Activated CD4-positive, alpha-beta T cell treated with anti-CD3 and anti-CD28 coated beads, Interleukin-2, amount 10 ng/mL, durations not matched to agents 7 days and 5 days (primary cell): ENCODE data around the gene LRRC41. TPM values are rescaled to one million over a fixed set of nuclear protein-coding genes. Genes with fewer than 3 reads are reported as not detected.

Experiments used
- CTCF ChIA-PET: fragments of 350-600 bp; sonication (Branson Sonifier 250); formaldehyde crosslinking; loops from one replicate; lab custom pipeline; 2021; ENCODE audit warnings: antibody characterized with exemption; lab: Charles Lee
- POLR2A ChIA-PET: fragments of 350-600 bp; sonication (Branson Sonifier 250); formaldehyde crosslinking; loops from one replicate; lab custom pipeline; 2021; ENCODE audit warnings: antibody characterized with exemption; lab: Charles Lee
- DNase-seq: peaks from one replicate; pipeline ENCODE4 v3.0.0-alpha.2; 2020
- H3K27ac Mint-ChIP-seq: one replicate; pipeline ENCODE4 v1.8.0; 2021; ENCODE audit warnings: mild to moderate bottlenecking, moderate library complexity, mixed read lengths
- H3K27me3 Mint-ChIP-seq: one replicate; pipeline ENCODE4 v1.8.0; 2021; ENCODE audit warnings: mixed read lengths
- H3K36me3 Mint-ChIP-seq: one replicate; pipeline ENCODE4 v1.8.0; 2021; ENCODE audit warnings: low read depth, mixed read lengths
- H3K4me1 Mint-ChIP-seq: one replicate; pipeline ENCODE4 v1.8.0; 2021; ENCODE audit warnings: mixed read lengths
- H3K4me3 Mint-ChIP-seq: one replicate; pipeline ENCODE4 v1.8.0; 2021; ENCODE audit warnings: mild to moderate bottlenecking, moderate library complexity, mixed read lengths
- H3K9me3 Mint-ChIP-seq: one replicate; pipeline ENCODE4 v1.8.0; 2021; ENCODE audit warnings: mixed read lengths
- total RNA-seq, 2 experiments: library from RNA; stranded (reverse); gene quantifications; one replicate each; pipeline ENCODE4 v1.2.3, GENCODE V29; 2021

LRRC41 gene
- total RNA-seq, 2 experiments from 2014 or later = 37.1 to 40.6 TPM

- POLR2A ChIA-PET = no interaction called here
- no peaks in the 10 kb centered on the region for H3K9me3 Mint-ChIP-seq
- peaks cover 25% of the 10 kb centered on the region for H3K4me1 Mint-ChIP-seq
These were observed 2.6 kb downstream of the LRRC41 start for GRCh38 chr1:46300673-46301405.

GRCh38 chr1:46298387-46298786 is 5.0 kb downstream of the LRRC41 start:
- Mint-ChIP-seq H3K36me3 (peaks cover 29% of the 10 kb centered on the region), H3K9me3 (no peaks in the 10 kb centered on the region), H3K4me1 (peaks cover 16% of the 10 kb centered on the region), H3K27me3 (no peaks in the 10 kb centered on the region), H3K27ac (no peak overlapping the region), H3K4me3 (no peak overlapping the region)
- CTCF ChIA-PET = interaction anchor here (1.2 to 2.0 kb wide), 2 partner anchors 13 to 21 kb away, joined by 3 to 10 read pairs; no protein-coding TSS in a partner anchor
- DNase-seq = no peak
- POLR2A ChIA-PET = interaction anchor here (0.6 kb wide), 1 partner anchor 61 kb away, joined by 3 read pairs; no protein-coding TSS in a partner anchor

More at GRCh38 chr1:46300673-46301405, 2.6 kb downstream of the LRRC41 start:
- Mint-ChIP-seq H3K27ac (peak overlapping the region; percentile 99), H3K4me3 (peak overlapping the region; percentile 97), H3K27me3 (no peaks in the 10 kb centered on the region), H3K36me3 (peaks cover 25% of the 10 kb centered on the region)
- no peak for DNase-seq
- CTCF ChIA-PET = interaction anchor here (0.6 to 2.0 kb wide), 4 partner anchors 13 to 52 kb away, joined by 3 to 6 read pairs (median 3); partner anchors contain the start of gene NSUN4

- ChIA-PET CTCF (interaction anchor here (0.8 to 1.7 kb wide), 4 partner anchors 8 to 52 kb away, joined by 4 to 5 read pairs (median 4); no protein-coding TSS in a partner anchor), POLR2A (no interaction called here)
- no peaks in the 10 kb centered on the region for H3K9me3 Mint-ChIP-seq
- DNase-seq = no peak
- H3K4me3 Mint-ChIP-seq = no peak overlapping the region
- peaks cover 3% of the 10 kb centered on the region for H3K4me1 Mint-ChIP-seq
- H3K36me3 Mint-ChIP-seq = peaks cover 26% of the 10 kb centered on the region
- H3K27ac Mint-ChIP-seq = no peak overlapping the region
- no peaks in the 10 kb centered on the region for H3K27me3 Mint-ChIP-seq
These were observed 8.1 kb downstream of the LRRC41 start for GRCh38 chr1:46295306-46295705.

GRCh38 chr1:46289976-46290375 is 13.4 kb downstream of the LRRC41 start:
- peaks cover 27% of the 10 kb centered on the region for H3K4me1 Mint-ChIP-seq
- H3K9me3 Mint-ChIP-seq = no peaks in the 10 kb centered on the region
- DNase-seq = no peak
- ChIA-PET POLR2A (no interaction called here), CTCF (interaction anchor here (0.6 to 2.1 kb wide), 4 partner anchors 9 to 707 kb away, joined by 3 to 6 read pairs (median 3); no protein-coding TSS in a partner anchor)
- no peaks in the 10 kb centered on the region for H3K27me3 Mint-ChIP-seq
- no peak overlapping the region for H3K4me3 Mint-ChIP-seq
- H3K36me3 Mint-ChIP-seq = peaks cover 21% of the 10 kb centered on the region
- H3K27ac Mint-ChIP-seq = no peak overlapping the region

- H3K9me3 Mint-ChIP-seq = no peaks in the 10 kb centered on the region
- no peak overlapping the region for H3K27ac Mint-ChIP-seq
- peaks cover 24% of the 10 kb centered on the region for H3K36me3 Mint-ChIP-seq
- no peaks in the 10 kb centered on the region for H3K27me3 Mint-ChIP-seq
- ChIA-PET CTCF (interaction anchor here (1.1 to 2.3 kb wide), 2 partner anchors 12 to 15 kb away, joined by 3 to 6 read pairs; no protein-coding TSS in a partner anchor), POLR2A (no interaction called here)
- no peak overlapping the region for H3K4me3 Mint-ChIP-seq
- DNase-seq = no peak
- peaks cover 31% of the 10 kb centered on the region for H3K4me1 Mint-ChIP-seq
These were observed 14.3 kb downstream of the LRRC41 start for GRCh38 chr1:46289134-46289494.

- POLR2A ChIA-PET = interaction anchor here (0.7 kb wide), 1 partner anchor 15 kb away, joined by 3 read pairs; the partner anchor contains the start of gene UQCRH
- H3K9me3 Mint-ChIP-seq = no peaks in the 10 kb centered on the region
- CTCF ChIA-PET = interaction anchor here (2.3 kb wide), 1 partner anchor 12 kb away, joined by 6 read pairs; no protein-coding TSS in a partner anchor
These were observed 14.8 kb downstream of the LRRC41 start for GRCh38 chr1:46288485-46289133.

GRCh38 chr1:46285730-46286477 is 17.5 kb downstream of the LRRC41 start:
- H3K36me3 Mint-ChIP-seq = peaks cover 48% of the 10 kb centered on the region
- ChIA-PET CTCF (interaction anchor here (0.5 to 3.0 kb wide), 6 partner anchors 9 to 54 kb away, joined by 3 to 10 read pairs (median 8); no protein-coding TSS in a partner anchor), POLR2A (no interaction called here)
- no peak overlapping the region for H3K4me3 Mint-ChIP-seq
- H3K27ac Mint-ChIP-seq = peak overlapping the region; percentile 84
- H3K4me1 Mint-ChIP-seq = peaks cover 31% of the 10 kb centered on the region
- H3K27me3 Mint-ChIP-seq = no peaks in the 10 kb centered on the region
- peak; percentile 65 for DNase-seq
- H3K9me3 Mint-ChIP-seq = no peaks in the 10 kb centered on the region

More at GRCh38 chr1:46288485-46289133, 14.8 kb downstream of the LRRC41 start:
- H3K36me3 Mint-ChIP-seq = peaks cover 27% of the 10 kb centered on the region
- H3K4me3 Mint-ChIP-seq = no peak overlapping the region
- DNase-seq = no peak
- no peaks in the 10 kb centered on the region for H3K27me3 Mint-ChIP-seq
- no peak overlapping the region for H3K27ac Mint-ChIP-seq
- H3K4me1 Mint-ChIP-seq = peaks cover 31% of the 10 kb centered on the region

GRCh38 chr1:46284597-46285564 is 18.5 kb downstream of the LRRC41 start:
- no peaks in the 10 kb centered on the region for H3K9me3 Mint-ChIP-seq
- H3K27me3 Mint-ChIP-seq = no peaks in the 10 kb centered on the region
- POLR2A ChIA-PET = interaction anchor here (1.3 kb wide), 1 partner anchor 38 kb away, joined by 5 read pairs; no protein-coding TSS in a partner anchor
- H3K4me1 Mint-ChIP-seq = peaks cover 31% of the 10 kb centered on the region
- peak overlapping the region; percentile 84 for H3K27ac Mint-ChIP-seq
- CTCF ChIA-PET = interaction anchor here (0.7 to 3.0 kb wide), 7 partner anchors 8 to 55 kb away, joined by 3 to 10 read pairs (median 8); no protein-coding TSS in a partner anchor
- peaks cover 52% of the 10 kb centered on the region for H3K36me3 Mint-ChIP-seq
- no peak for DNase-seq
- H3K4me3 Mint-ChIP-seq = no peak overlapping the region

GRCh38 chr1:46284058-46284457 is 19.4 kb downstream of the LRRC41 start:
- ChIA-PET POLR2A (interaction anchor here (0.6 to 1.3 kb wide), 2 partner anchors 37 to 56 kb away, joined by 4 to 5 read pairs; no protein-coding TSS in a partner anchor), CTCF (interaction anchor here (0.7 to 3.0 kb wide), 5 partner anchors 11 to 16 kb away, joined by 3 to 10 read pairs (median 8); no protein-coding TSS in a partner anchor)
- no peak for DNase-seq
- H3K4me1 Mint-ChIP-seq = peaks cover 30% of the 10 kb centered on the region
- no peak overlapping the region for H3K27ac Mint-ChIP-seq
- H3K4me3 Mint-ChIP-seq = no peak overlapping the region
- H3K9me3 Mint-ChIP-seq = no peaks in the 10 kb centered on the region
- peaks cover 52% of the 10 kb centered on the region for H3K36me3 Mint-ChIP-seq
- no peaks in the 10 kb centered on the region for H3K27me3 Mint-ChIP-seq

- H3K36me3 Mint-ChIP-seq = peaks cover 51% of the 10 kb centered on the region
- CTCF ChIA-PET = interaction anchor here (1.1 to 1.8 kb wide), 2 partner anchors 10 to 52 kb away, joined by 3 to 6 read pairs; no protein-coding TSS in a partner anchor
- POLR2A ChIA-PET = no interaction called here
- H3K27me3 Mint-ChIP-seq = no peaks in the 10 kb centered on the region
- H3K4me1 Mint-ChIP-seq = peaks cover 15% of the 10 kb centered on the region
- no peak overlapping the region for H3K4me3 Mint-ChIP-seq
- H3K27ac Mint-ChIP-seq = no peak overlapping the region
- no peak for DNase-seq
- no peaks in the 10 kb centered on the region for H3K9me3 Mint-ChIP-seq
These were observed 22.4 kb downstream of the LRRC41 start for GRCh38 chr1:46281021-46281420.

- Mint-ChIP-seq H3K27me3 (no peaks in the 10 kb centered on the region), H3K36me3 (peaks cover 60% of the 10 kb centered on the region)
- CTCF ChIA-PET = interaction anchor here (1.8 kb wide), 1 partner anchor 11 kb away, joined by 6 read pairs; no protein-coding TSS in a partner anchor
These were observed 23.3 kb downstream of the LRRC41 start for GRCh38 chr1:46280092-46280491.

More at GRCh38 chr1:46280092-46280491, 23.3 kb downstream of the LRRC41 start:
- H3K4me3 Mint-ChIP-seq = no peak overlapping the region
- no peak for DNase-seq
- H3K27ac Mint-ChIP-seq = no peak overlapping the region
- peaks cover 5% of the 10 kb centered on the region for H3K4me1 Mint-ChIP-seq
- POLR2A ChIA-PET = no interaction called here
- H3K9me3 Mint-ChIP-seq = no peaks in the 10 kb centered on the region
